ENCODE results near the gene CABP2.
A peak's percentile ranks its signal among the peaks of the same experiment; 100 is the strongest.
"Not testable (repeated sequence)": the region's sequence is repeated elsewhere in the genome, so short reads cannot be mapped to it uniquely, and the experiment has no call there.

The CABP2 gene

GRCh38 chr11:67538306-67538705 is 15.1 kb upstream of the CABP2 start:
- no peak for DNase-seq

DNA sequence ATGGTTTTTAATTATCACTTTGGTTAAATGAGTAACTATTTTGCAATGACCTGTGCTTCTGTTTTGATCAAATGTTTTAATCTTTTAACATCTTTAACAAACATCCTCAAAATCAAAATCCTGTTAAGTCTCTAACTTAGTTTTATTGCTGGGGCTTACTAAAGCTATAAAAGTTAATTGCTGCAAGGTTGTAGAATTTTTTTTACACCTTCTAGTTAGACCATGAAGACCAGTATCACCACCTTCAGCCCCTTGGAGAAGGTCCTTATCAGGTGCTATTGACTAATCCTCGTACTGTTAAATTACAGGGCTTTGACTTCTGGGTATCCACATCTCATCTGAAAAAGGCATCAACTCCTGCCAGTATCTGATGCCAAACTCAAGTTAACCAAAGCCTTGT is 12.3 kb upstream of the CABP2 start:
- DNase-seq, result no peak

- no peak for DNase-seq
These were observed 10.9 kb upstream of the CABP2 start for GRCh38 chr11:67534070-67534679.

DNA sequence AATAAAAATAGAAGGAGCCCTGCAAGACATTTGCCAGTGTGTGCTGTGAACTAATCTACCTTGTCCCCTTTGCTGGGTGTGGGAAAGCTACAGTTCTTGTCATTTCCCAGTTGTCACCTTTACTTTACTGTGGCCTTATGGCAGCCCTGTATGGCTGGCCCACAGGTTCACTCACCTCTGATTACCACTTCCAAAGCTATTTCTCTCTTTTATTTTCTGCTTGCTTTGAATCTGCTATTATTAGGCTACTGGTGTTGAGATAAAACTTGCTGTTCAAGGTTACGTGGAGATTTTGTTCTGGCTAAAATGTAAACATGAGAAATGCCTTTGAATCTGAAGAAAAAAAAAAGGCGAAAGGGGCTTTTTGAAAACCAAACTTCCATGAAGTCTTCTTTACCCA is 9.6 kb upstream of the CABP2 start:
- no peak for DNase-seq

DNA sequence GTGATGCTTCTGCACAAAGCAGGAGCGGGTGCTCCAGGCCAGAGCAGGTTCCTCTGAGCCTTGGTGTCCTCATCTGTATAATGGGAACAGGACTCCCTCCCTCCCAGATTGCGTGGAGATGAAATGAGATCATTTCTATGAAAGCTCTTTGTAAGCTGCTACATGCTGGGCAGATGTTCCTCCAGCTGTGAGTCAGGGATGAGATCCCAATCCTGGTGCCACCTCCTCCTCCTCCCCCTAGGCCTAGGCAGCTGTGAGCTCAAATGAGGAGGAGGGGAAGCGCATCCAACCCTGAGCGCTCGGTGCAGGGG is 7.0 kb upstream of the CABP2 start:
- no peak for DNase-seq

DNA sequence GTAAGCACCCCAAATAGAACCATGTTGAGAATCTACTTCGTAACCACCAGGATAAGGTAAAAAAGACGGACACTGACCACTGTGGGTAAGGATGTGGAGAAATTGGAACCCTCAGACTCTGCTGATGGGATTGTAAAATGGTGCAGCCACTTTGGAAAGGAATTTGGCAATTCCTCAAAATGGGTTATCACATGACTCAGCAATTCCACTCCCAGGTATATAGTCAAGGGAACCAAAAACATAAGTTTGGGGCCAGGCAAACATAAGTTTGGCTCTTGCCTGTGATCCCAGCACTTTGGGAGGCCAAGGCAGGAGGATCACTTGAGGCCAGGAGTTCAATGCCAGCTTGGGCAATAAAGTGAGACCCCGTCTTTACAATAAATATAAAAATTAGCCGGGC is 5.1 kb upstream of the CABP2 start:
- DNase-seq, result peak; percentile 11

GRCh38 chr11:67525275-67525976 is 2.2 kb upstream of the CABP2 start:
- peak; percentile 46 for DNase-seq

DNA sequence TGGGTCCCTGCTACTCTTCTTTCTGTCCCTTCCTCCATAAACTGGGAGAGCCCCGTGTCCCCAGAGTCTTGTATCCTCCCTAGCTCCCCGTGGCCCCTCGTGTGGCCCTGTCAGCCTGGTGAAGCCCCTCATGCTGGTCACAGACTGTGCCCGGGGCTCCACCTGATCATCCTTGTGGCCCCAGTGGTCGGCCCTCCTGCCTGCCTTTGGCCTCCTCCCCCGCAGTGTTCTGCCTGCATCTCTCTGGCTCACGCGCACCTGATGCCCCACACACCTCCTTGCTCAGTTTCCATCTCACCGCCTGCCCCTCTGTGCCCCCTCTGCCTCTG is 1.2 kb upstream of the CABP2 start:
- DNase-seq, result no peak

- no peak for DNase-seq
These were observed 572 bp upstream of the CABP2 start for GRCh38 chr11:67523556-67524479.

DNA sequence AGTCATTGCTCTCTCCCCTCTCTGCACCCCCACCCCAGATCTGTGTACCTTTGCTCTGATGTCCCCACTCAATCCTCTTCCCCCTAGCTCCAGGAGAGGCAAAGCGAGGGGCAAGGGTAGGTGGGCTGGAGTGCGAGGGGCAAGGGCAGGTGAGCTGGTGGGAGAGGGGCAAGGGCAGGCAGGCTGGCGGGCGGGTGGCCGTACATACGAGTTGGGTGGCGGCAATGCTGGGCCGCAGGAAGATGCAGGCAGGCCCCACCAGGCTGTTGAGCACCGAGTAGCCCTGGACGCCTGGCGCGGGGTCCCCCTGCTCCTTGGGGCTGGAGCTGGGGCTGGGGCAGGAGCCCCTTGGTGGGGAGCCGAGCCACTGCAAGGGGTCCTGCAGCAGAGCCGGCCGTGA is 908 bp downstream of the CABP2 start:
- DNase-seq, result no peak

GRCh38 chr11:67521924-67522323 is 1.3 kb downstream of the CABP2 start:
- no peak for DNase-seq

GRCh38 chr11:67520856-67521824 is 2.1 kb downstream of the CABP2 start:
- DNase-seq, result no peak

DNA sequence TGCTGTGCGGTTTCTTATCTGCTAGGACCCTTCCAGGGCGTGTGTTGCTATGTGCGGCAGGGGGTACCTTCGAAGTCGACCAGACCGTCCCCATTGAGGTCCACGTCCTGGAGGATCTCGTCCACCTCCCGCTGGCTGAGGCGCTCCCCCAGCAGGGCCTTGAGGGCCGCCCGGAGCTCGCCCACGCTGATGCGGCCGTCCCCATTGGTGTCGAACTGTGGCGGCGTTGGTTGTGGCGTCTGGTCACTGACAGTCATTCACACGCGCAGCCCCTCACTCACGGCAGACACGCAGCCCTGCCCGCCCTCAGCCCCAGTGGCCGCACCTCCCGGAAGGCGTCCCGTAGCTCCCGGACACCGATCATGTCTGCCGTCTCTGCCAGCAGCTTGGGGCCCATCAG is 3.5 kb downstream of the CABP2 start:
- DNase-seq, result no peak

- no peak for DNase-seq
These were observed 5.3 kb downstream of the CABP2 start for GRCh38 chr11:67517784-67518552.

GRCh38 chr11:67516806-67517205 is 6.4 kb downstream of the CABP2 start:
- DNase-seq, result no peak

GRCh38 chr11:67514116-67514515 is 9.1 kb downstream of the CABP2 start:
- DNase-seq, result no peak

GRCh38 chr11:67511558-67511957 is 11.7 kb downstream of the CABP2 start:
- DNase-seq, result not testable (repeated sequence)

DNA sequence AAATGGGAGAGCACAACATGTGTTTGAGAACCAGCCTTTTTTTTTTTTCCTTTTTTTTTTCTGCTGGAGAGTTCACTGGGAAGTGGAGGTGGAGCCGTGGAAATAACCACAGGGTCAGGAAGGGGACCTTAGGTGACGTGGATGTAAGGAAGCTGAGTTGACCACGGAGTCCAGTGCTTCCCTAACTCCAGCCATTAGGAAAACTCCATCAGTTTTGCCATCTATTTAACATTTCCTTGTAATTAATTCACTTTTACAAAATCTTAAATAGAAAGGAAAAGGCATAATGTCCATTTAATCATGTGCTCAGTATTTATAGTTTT is 13.3 kb downstream of the CABP2 start:
- DNase-seq, result no peak

DNA sequence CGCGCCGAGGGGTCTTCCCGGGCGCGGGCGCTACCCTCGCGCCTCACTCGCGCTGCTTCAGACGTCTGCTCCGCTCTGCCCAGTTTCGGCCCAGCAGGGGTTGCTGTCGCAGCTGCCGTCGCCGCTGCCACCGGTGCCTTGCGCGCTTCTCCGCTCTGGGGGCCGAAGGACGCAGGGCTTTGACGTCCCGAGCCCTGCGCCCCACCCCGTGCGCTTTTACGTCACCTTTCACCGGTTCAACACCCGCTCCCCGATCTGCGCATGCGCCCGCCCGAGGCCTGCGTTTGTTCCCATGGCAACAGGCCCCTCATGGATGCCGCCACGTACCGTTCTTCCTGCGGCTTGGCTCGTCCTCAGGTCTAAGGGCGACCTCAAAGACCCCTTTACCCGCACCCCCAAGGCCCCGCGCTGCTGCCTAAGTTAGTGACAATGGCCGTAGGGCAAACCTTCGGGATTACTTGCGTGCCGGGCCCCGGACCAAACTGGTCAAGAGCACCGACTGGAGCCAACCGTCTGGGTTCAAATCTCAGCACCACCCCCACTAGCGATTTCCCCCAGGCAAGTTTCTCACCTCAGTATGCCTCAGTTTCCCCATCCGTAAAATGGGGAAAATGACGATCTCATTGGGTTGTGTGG is 14.6 kb downstream of the CABP2 start:
- DNase-seq, result peak; percentile 97

DNA sequence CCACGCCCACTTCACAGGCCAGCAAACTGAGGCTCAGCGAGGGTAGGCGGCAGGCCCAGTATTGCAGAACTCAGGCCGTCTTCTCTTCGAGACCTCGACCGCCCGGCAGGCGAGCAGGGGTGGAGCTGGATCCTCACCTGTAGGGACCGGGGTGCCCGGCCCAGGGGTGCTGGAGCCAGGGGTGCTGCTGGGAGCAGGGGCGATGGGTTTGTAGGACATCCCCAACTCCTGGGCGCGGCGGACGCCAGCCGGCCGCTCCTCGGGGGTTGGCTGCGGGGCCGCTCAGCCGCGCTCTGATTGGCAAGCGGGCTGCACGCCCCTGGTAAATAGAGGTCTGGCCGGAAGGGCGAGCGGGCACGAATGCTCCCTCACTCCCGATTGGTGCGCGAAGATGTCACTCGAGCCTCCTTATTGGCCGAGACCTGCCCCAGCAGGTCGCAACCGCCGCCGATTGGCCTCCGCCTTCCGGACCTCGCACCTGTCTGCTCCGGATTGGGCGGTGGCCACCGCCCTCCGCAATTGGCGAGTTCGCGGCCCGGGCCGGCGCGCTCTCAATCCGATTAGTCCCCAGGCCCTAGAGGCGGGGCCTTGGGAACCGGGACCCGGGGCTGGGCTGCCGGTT is 15.3 kb downstream of the CABP2 start, which contains the start of gene CDK2AP2:
CDK2AP2 (minus strand) TSS at position 299 of the 622 bp plus-strand sequence; CDS start at position 219, 80 bp downstream.
- DNase-seq, result peak; percentile 100

GRCh38 chr11:67507242-67507863 is 15.9 kb downstream of the CABP2 start:
- no peak for DNase-seq

Data from islet precursor cell (in vitro differentiated cells).